CD1c-positive myeloid dendritic cell (primary cell): ENCODE data around the gene FRAT2.

ENCODE experiments used
- DNase-seq: peaks from one replicate; pipeline ENCODE4 v3.0.0-alpha.2; 2016; ENCODE audit errors: extremely low spot score

Gene FRAT2

DNA sequence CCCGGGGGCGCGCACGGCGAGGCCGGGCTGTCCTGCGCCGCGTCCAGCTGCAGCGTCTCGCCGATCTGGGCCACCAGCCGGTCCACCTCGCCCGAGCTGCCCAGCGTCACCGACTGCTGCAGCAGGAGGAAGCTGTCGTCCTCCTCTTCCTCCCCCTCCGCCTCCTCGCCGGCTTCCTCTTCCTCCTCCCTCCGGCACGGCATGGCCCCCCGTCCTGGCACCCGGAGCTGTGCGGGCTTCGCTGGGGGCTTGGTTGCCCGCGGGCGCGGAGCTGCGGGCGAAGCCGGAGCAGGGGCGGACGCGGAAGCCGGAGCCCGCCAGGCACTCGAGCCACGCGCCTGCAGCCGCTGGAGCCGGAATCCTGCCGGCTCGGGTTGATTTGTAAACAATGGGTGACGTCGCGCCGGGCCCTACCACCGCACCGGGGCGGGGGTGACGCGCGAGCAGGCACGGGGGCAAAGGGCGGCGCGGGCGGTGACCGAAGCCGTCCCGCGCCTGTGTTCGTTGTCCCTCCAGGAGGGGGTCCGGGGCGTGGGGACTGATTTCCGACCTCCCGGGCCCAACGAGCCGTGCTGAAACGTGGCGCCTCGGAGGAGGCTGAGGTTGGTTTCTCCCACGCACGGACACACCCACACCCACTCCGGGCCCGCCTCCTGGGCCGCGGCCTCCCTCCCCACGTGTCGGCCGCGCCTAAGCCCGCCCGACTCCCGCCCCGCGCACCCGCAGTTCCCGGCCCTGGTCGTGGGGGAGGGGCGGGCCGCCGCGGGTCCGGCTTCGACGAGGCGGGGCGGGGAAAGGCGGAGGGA, at the start of gene FRAT2:
TSS of gene FRAT2 (minus strand) at position 360 of the 806 bp plus-strand sequence. CDS start at position 203, 157 bp downstream.
- DNase-seq = peak; percentile 92

GRCh38 chr10:97384156-97384555, 49.6 kb upstream of the FRAT2 start:
- no peak for DNase-seq

- DNase-seq = no peak
These were observed 48.6 kb upstream of the FRAT2 start for GRCh38 chr10:97383159-97383558.

DNA sequence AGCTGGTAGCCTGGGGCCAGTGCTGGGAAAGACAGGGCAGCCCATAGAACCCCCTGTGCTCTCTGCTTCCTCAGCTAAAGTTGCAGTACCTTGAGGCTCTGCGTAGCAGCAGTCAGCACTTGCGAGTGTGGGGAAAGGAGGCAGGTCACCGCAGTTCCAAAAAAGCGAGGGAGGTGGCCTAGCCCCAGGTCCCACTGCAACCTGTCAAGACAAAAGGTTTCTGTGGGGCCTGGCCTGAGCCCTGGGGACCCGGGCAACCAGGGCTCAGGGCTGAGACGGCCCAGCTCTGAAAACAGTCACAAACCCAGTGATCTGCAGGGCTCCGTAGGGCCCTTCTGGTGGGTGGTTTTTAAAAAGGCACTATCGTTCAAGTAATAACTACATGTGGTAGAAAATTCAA, 47.1 kb upstream of the FRAT2 start:
- no peak for DNase-seq

GRCh38 chr10:97380516-97380915, 46.0 kb upstream of the FRAT2 start:
- DNase-seq = no peak

- DNase-seq = no peak
These were observed 44.7 kb upstream of the FRAT2 start for GRCh38 chr10:97378933-97379921.

- peak; percentile 74 for DNase-seq
These were observed 41.9 kb upstream of the FRAT2 start for GRCh38 chr10:97376413-97376812.

DNA sequence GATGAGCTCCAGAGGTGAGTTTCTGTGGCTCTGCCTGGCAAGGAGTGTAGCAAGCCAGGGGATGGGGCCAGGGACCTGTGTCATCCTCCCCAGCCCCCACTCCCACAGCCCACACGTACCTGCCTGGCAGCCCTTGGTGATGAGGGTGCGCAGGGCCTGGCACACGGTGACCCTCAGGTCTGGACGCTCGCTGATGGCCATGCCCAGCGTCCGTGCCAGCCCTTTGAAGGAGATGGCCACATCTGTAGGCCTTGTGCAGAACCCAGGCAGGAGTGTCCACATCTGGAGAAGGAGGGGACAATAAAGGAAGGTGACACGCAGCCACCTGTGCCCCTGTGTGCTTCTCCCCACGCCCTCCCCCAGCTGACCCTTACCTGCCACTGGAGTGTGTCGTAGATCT, 38.9 kb upstream of the FRAT2 start:
- no peak for DNase-seq

GRCh38 chr10:97372233-97372875, 37.8 kb upstream of the FRAT2 start:
- DNase-seq = peak; percentile 39

- no peak for DNase-seq
These were observed 37.2 kb upstream of the FRAT2 start for GRCh38 chr10:97371696-97372095.

GRCh38 chr10:97367126-97367649, 32.7 kb upstream of the FRAT2 start:
- no peak for DNase-seq

GRCh38 chr10:97366572-97366971, 32.0 kb upstream of the FRAT2 start:
- no peak for DNase-seq

DNA sequence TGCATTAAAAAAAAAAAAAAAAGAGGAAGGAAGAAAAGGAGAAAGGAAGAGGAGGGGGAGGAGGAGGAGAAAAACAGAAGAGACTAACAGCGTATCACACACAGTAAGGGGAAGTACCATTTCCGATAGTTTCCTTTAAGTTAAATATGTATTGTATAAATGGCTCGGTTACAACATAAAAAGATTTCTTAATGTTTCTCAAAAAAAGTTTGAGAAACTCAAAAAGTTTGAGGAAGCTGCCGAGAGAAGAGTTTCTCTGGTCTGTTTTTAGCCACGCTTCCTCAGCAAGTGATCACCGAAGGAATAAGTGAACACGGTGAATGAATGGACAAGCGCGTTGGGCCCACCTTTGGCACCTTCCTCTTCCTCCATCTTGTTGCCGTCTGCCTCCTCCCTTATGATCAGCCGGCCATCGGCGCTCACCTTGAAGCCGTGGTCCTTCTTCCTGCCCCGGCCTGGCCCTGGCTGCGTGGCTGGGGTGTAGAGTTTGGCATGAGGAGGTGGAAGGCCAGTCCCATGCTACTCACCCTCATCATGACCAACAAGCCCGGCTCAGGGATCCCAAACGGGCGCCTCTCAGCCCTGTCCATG, 31.3 kb upstream of the FRAT2 start:
- peak; percentile 96 for DNase-seq

- no peak for DNase-seq
These were observed 28.5 kb upstream of the FRAT2 start for GRCh38 chr10:97363071-97363470.

- no peak for DNase-seq
These were observed 27.9 kb upstream of the FRAT2 start for GRCh38 chr10:97362310-97363033.

GRCh38 chr10:97361537-97361901, 27.0 kb upstream of the FRAT2 start:
- DNase-seq = peak; percentile 45

DNA sequence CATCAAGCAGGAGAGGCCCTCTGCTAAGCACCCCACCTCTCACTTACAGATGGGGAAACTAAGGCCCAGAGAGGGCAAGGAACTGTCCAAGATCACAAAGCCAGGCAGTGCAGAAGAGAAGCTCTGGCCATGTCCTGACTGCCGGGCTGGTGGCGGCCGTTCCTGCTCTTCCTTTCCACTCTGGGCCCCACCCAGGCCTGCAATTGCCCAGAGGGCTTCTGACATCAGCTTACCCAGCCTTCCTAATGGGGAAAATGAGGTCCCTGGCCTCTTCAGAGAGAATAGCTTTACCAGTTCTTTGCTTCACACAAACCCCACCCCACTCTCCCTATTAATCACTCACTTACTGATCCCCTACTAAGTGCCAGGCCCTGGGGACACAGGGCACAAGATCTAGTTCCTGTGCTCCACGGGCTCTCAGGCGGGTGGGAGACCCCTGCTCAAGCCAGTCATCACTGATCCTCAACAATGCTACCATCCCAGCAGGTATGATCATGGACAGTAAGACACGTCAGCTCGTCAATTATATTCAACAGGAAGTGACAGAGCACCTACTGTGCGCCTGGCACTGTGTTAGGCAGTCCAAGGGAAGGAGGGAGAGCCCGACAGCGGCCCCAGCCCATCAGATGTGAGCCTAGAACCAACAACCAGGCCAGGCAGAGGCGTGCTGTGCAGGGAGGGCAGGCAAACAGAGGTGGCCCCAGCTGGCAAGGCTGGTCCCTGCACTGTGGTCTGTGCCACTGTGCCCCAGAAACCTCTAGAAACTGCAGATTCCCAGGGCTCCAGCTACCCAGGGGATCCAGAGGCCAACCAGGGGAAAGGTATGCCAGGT, 26.4 kb upstream of the FRAT2 start:
- DNase-seq = no peak

DNA sequence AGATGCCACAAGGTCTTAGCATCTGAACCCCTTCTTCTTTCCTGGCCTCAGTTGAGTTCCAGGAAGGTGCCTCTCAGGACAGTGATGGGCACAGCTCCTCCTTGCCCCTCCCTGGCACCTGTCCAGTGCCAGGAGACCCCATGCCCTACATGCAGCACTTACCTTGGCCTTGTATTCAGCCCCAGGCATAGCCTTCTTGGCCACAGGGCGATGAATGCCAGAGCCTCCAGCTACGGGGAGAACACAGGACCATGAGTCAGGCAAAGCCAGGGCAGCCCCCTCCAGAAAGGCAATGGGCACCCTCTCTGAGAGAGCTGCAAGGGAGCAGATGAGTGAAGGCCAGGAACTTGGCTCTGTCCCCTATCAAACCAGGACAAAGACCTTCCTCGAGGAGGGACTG, 24.3 kb upstream of the FRAT2 start:
- no peak for DNase-seq

DNA sequence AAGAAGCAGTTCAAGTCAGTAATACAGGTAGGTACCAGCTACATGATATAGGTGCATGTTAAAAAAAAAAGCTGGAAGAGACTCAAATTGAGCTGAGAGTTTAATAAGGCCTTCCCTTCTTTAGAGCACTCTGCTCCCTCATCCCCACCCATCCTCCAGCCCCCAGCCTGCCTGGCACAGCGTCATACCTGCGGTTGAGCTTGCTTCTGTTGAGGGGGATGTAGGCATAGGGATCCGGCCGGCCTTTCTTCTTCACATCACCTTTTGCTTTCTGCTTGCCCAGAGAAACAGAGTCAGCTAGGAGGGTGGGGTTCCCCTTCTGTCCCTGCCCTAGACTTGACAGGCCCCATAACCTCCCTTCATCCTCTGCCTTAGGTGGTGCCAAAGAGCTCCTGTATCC, 23.8 kb upstream of the FRAT2 start:
- DNase-seq = no peak

DNA sequence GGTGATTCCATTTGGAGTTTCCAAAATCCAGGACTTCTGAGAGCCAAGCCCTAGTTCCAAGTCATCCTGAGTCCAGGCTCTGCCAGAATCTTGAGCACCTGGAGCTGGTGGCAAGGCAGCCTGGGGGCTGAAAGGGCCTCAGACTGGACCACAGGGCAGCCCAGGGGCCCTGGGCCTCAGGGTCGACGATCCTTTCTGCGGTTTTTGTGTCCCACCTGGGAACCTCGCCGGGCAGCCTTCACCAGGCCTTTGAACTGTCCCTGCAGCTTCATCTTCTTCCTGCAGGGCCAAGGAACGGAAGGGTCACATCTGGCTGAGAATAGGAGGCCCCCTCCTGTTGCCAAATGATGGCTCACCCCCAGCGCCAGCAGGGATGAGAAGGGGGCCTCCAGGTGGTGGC, 22.4 kb upstream of the FRAT2 start:
- no peak for DNase-seq
